GM12878 (cell line): ENCODE measurements around the gene PADI4. TPM values are rescaled to one million over a fixed set of nuclear protein-coding genes. Genes with fewer than 3 reads are reported as not detected.

Experiments
- ATAC-seq: fragments of 200-7000 bp; cut with Tn5 transposase; 3 replicates; pipeline ENCODE4 v1.9.1; 2020; ENCODE audit warnings: mild to moderate bottlenecking, moderate library complexity
- BruUV-seq: library from RNA; stranded (reverse); fragments of 400-500 nt; replicated peaks from 2 replicates; lab custom pipeline; 2021; lab: Mats Ljungman, UMichigan
- CTCF ChIA-PET: fragments of 300-600 bp; sonication (Branson Sonifier 250); formaldehyde crosslinking; extraction: SDS; loops from one replicate; lab custom pipeline; 2021; ENCODE audit warnings: inconsistent platforms; lab: Yijun Ruan, JAX
- POLR2A ChIA-PET: fragments of 350-600 bp; formaldehyde crosslinking; extraction: SDS; loops from one replicate; lab custom pipeline; 2021; ENCODE audit warnings: inconsistent platforms; lab: Charles Lee
- RAD21 ChIA-PET: fragments of 300-600 bp; sonication (Branson Sonifier 250); formaldehyde crosslinking; loops from one replicate; lab custom pipeline; 2023; ENCODE audit warnings: antibody characterized with exemption; ENCODE audit not compliant: unreplicated experiment; lab: Charles Lee
- SMC1A ChIA-PET: fragments of 300-600 bp; sonication (Branson Sonifier 250); formaldehyde crosslinking; loops from one replicate; lab custom pipeline; 2023; ENCODE audit not compliant: unreplicated experiment, uncharacterized antibody; lab: Charles Lee
- DNase-seq: peaks from one replicate; pipeline ENCODE4 v3.0.0-alpha.2; 2011; ENCODE audit warnings: low read depth, low spot score
- FAIRE-seq: peaks from 3 replicates; lab custom pipeline; 2011; peaks lifted over from hg19 to GRCh38; lab: Jason Lieb, UNC
- H2AFZ ChIP-seq: 2 replicates; pipeline ENCODE4 v1.6.0; 2011; ENCODE audit warnings: low read depth, low read length, control low read depth; ENCODE audit not compliant: control insufficient read depth
- H3K27ac ChIP-seq: 2 replicates; pipeline ENCODE4 v1.5.1; 2011; ENCODE audit warnings: control low read depth; ENCODE audit not compliant: control insufficient read depth, insufficient read depth
- H3K27me3 ChIP-seq, 2 experiments: replicated peaks in 1 of 2; 2 replicates each; pipeline versions ENCODE4 v1.6.0 to v1.6.1; 2011; ENCODE audit warnings: low read length in 1 of 2; ENCODE audit not compliant: control insufficient read depth in 2 of 2, insufficient read depth in 2 of 2
- H3K36me3 ChIP-seq, 2 experiments: 2 replicates each; pipeline ENCODE4 v1.5.1; 2011; ENCODE audit warnings: low read length in 1 of 2; ENCODE audit not compliant: control insufficient read depth in 2 of 2, insufficient read depth in 2 of 2
- H3K4me1 ChIP-seq: 2 replicates; pipeline ENCODE4 v1.6.1; 2011; ENCODE audit warnings: mild to moderate bottlenecking, low read length, moderate library complexity, mixed read lengths; ENCODE audit not compliant: control insufficient read depth, insufficient read depth
- H3K4me2 ChIP-seq: 2 replicates; pipeline ENCODE4 v1.6.0; 2011; ENCODE audit warnings: control low read depth; ENCODE audit not compliant: control insufficient read depth, insufficient read depth
- H3K4me3 ChIP-seq: fragments of 200-600 bp; sonication (generic); 2 replicates; pipeline ENCODE4 v1.5.1; 2016
- H3K79me2 ChIP-seq: 2 replicates; pipeline ENCODE4 v1.6.0; 2011; ENCODE audit warnings: low read length; ENCODE audit not compliant: control insufficient read depth, insufficient read depth
- H3K9ac ChIP-seq: 2 replicates; pipeline ENCODE4 v1.8.0; 2011; ENCODE audit warnings: low read length, control low read depth, mixed read lengths; ENCODE audit not compliant: control insufficient read depth, insufficient read depth
- H3K9me3 ChIP-seq: replicated peaks from 3 replicates; pipeline ENCODE4 v1.5.1; 2011; ENCODE audit warnings: mild to moderate bottlenecking, low read length; ENCODE audit not compliant: control insufficient read depth, insufficient read depth
- H4K20me1 ChIP-seq: 2 replicates; pipeline ENCODE4 v1.6.0; 2011; ENCODE audit not compliant: control insufficient read depth, insufficient read depth
- JUNB ChIP-seq: IDR thresholded peaks from 2 replicates; pipeline ENCODE4 v1.6.1; 2016; ENCODE audit warnings: antibody characterized with exemption, mild to moderate bottlenecking
- NRF1 ChIP-seq: conservative IDR thresholded peaks from 2 replicates; pipeline ENCODE4 v1.6.1; 2011; ENCODE audit warnings: mild to moderate bottlenecking, low read depth, low read length, improper control_type of control experiment
- RUNX3 ChIP-seq: IDR thresholded peaks from 2 replicates; pipeline ENCODE4 v1.6.1; 2012; ENCODE audit warnings: low read length, inconsistent platforms
- SMC3 ChIP-seq: IDR thresholded peaks from 2 replicates; pipeline ENCODE4 v1.6.1; 2011; ENCODE audit warnings: low read length, improper control_type of control experiment, borderline replicate concordance
- YY1 ChIP-seq: IDR thresholded peaks from 2 replicates; pipeline ENCODE4 v1.6.1; 2011; ENCODE audit warnings: low read depth, mild to moderate bottlenecking, low read length
- ZNF207 ChIP-seq: fragments of 450-650 bp; IDR thresholded peaks from 2 replicates; pipeline ENCODE4 v1.6.1; 2014; ENCODE audit warnings: antibody characterized with exemption, mild to moderate bottlenecking, borderline replicate concordance
- WGBS: methylation state at CpG from one replicate; pipeline ENCODE4 v1.1.6; 2016; ENCODE audit warnings: low lambda C conversion rate; ENCODE audit not compliant: insufficient replicate concordance, insufficient coverage; ENCODE audit errors: missing lambda C conversion rate; 5-methylcytosine and 5-hydroxymethylcytosine counted together
- in situ Hi-C: fragments of 300-500 bp; cut with MboI; formaldehyde crosslinking; loops from 9 replicates; pipeline ENCODE4 v1.14.3; 2018; ENCODE audit warnings: mixed read lengths
- intact Hi-C: fragments of 100-400 bp; cut with micrococcal nuclease; formaldehyde crosslinking; loops from one replicate; pipeline ENCODE4 v1.14.2; 2022; ENCODE audit not compliant: unreplicated experiment
- polyA plus RNA-seq, 11 experiments: library from polyadenylated mRNA; depleted of rRNA in 4 of 11; unstranded in 6 of 11; stranded (reverse) in 5 of 11; fragments of >200 nt; fragmentation: Nextera tagmentation in 4 of 11; fragmentation: Illumina TruSeq in 1 of 11; extraction: Ambion mirVana in 4 of 11; extraction: Trizol in 1 of 11; gene quantifications; 1 replicate in 1 of 11; 2 replicates in 10 of 11; pipeline versions ENCODE4 v1.2.1 to v1.2.3, GENCODE V29; 2011 to 2016; ENCODE audit warnings: inconsistent platforms in 2 of 11, missing spikeins in 2 of 11, low read depth in 1 of 11
- total RNA-seq, 4 experiments: library from RNA; depleted of rRNA in 3 of 4; stranded (reverse); fragments of >200 nt in 3 of 4; fragmentation: Illumina TruSeq in 1 of 4; extraction: Trizol in 1 of 4; gene quantifications; 2 replicates each; pipeline versions ENCODE4 v1.2.1 to v1.2.3, GENCODE V29; 2013 to 2021
- TF ChIP-seq, protein P1 (sequence below), 3 experiments: IDR thresholded peaks in 2 of 3; conservative IDR thresholded peaks in 1 of 3; 2 replicates each; pipeline ENCODE4 v1.5.1; 2011; ENCODE audit warnings: low read depth in 3 of 3, low read length in 3 of 3, mild to moderate bottlenecking in 3 of 3, control low read depth in 2 of 3, moderate library complexity in 2 of 3, inconsistent platforms in 1 of 3, mixed read lengths in 1 of 3; ENCODE audit not compliant: control insufficient read depth in 2 of 3, insufficient read depth in 1 of 3; ENCODE audit errors: extremely low read depth in 1 of 3

The PADI4 gene
- total and polyA plus RNA-seq, 10 of the 15 experiments (the other 5 are each of a cell fraction or from before 2014, with no cell fraction given) = 0.08 to 0.47 (median 0.15) TPM; not detected in 3

DNA sequence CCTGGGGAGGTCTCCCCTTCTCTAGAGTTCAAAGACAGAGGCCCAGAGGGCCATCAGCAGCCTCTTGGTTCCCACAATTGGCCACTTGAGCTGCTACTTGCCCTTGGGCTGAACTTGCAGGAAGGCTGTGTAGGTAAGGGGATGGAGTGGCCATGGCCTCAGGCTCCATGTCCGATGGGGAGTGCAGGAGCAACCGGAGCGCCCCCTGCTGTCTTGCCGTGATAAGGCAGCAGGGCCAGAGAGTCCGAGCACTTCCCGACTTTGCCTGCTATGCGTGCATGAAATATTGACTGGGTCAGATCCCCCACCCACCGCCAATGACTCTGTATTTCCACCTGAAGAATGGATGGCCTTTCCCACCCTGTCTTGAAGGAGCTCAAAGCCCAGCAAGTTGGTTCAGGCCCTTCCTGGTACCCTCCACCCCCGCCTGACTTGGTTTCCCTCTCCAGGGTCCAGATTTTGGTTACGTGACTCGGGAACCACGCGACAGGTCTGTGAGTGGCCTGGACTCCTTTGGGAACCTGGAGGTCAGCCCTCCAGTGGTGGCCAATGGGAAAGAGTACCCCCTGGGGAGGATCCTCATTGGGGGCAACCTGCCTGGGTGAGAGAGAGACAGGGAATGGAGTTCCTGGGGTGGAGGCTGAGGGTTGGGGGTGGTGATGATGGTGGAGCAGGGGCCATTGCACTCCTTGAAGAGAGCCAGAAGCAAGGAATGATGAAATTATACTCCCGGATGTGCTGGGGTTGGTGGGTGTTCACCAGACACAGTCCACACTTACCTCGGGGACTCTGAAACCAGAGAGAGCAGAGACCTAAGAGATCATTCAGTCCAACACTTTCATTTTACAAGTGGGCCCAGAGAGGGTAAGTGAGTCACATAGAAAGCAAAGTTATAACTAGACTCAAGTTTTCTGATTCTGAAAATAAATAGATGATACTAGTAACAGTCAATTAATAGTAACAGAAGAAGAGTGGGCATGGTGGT, 33.5 kb upstream of the PADI4 start:
- POLR2A ChIA-PET = no interaction called here

More for the DNA sequence above, 33.5 kb upstream of the PADI4 start:
- TF ChIP-seq NRF1 (no peak), SMC3 (peak; percentile 54; the same call in 1 of the 2 replicates), JUNB (peak; percentile 22; the same call in 1 of the 2 replicates), ZNF207 (no peak), YY1 (peak; percentile 27; the same call in 1 of the 2 replicates), RUNX3 (peak; percentile 32; the same call in 1 of the 2 replicates)
- TF ChIP-seq, protein P1, sequence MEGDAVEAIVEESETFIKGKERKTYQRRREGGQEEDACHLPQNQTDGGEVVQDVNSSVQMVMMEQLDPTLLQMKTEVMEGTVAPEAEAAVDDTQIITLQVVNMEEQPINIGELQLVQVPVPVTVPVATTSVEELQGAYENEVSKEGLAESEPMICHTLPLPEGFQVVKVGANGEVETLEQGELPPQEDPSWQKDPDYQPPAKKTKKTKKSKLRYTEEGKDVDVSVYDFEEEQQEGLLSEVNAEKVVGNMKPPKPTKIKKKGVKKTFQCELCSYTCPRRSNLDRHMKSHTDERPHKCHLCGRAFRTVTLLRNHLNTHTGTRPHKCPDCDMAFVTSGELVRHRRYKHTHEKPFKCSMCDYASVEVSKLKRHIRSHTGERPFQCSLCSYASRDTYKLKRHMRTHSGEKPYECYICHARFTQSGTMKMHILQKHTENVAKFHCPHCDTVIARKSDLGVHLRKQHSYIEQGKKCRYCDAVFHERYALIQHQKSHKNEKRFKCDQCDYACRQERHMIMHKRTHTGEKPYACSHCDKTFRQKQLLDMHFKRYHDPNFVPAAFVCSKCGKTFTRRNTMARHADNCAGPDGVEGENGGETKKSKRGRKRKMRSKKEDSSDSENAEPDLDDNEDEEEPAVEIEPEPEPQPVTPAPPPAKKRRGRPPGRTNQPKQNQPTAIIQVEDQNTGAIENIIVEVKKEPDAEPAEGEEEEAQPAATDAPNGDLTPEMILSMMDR (IDR thresholded peaks at IDR 0.05 in 2 of 3, conservative IDR thresholded peaks at IDR 0.05 in 1 of 3; ENCODE audit: control insufficient read depth in 2 of 3, extremely low read depth in 1 of 3, insufficient read depth in 1 of 3, low read depth in 3 of 3, low read length in 3 of 3) = peak; percentile 56 to 84 (median 69)
- CTCF ChIA-PET = interaction anchor here (0.7 to 3.1 kb wide), 17 partner anchors 11 to 216 kb away, joined by 3 to 13 read pairs (median 4); no protein-coding TSS in a partner anchor
- Histone ChIP-seq H3K27me3 (no peaks in the 10 kb centered on the region), H3K4me2 (peak overlapping the region; percentile 58), H2AFZ (peak overlapping the region; percentile 14; the same call in 1 of the 2 replicates), H3K36me3 (no peaks in the 10 kb centered on the region), H3K4me1 (peaks cover 10% of the 10 kb centered on the region), H3K79me2 (no peaks in the 10 kb centered on the region), H3K4me3 (peak overlapping the region; percentile 32; the same call in 1 of the 2 replicates), H3K9ac (no peak overlapping the region), H3K9me3 (no peaks in the 10 kb centered on the region), H3K27ac (peak overlapping the region; percentile 32; the same call in 1 of the 2 replicates), H4K20me1 (no peaks in the 10 kb centered on the region)
- RAD21 ChIA-PET = interaction anchor here (0.9 to 1.9 kb wide), 4 partner anchors 37 to 216 kb away, joined by 3 to 6 read pairs (median 4); no protein-coding TSS in a partner anchor
- intact Hi-C loops (loop anchor here (10.0 kb wide), 1 partner anchor 220 kb away; the partner anchor contains the start of gene SDHB), in situ Hi-C loops (no loop called here)
- SMC1A ChIA-PET = interaction anchor here (0.6 to 2.1 kb wide), 4 partner anchors 12 to 156 kb away, joined by 3 to 6 read pairs (median 4); no protein-coding TSS in a partner anchor
- 27% methylated on average over 15 of the region's 15 CpGs for WGBS
- no TSS peak for BruUV-seq
- ATAC-seq (peak; percentile 89), FAIRE-seq (peak; percentile 87), DNase-seq (peak; percentile 11)
